GM23338 (cell line): ENCODE results near the gene TECR.

Experiments used
- CREB1 ChIP-seq: fragments of 250-450 bp; sonication (Bioruptor Pico); IDR thresholded peaks from 2 replicates; pipeline ENCODE4 v1.5.0; 2020; ENCODE audit warnings: low read depth, mild to moderate bottlenecking, moderate library complexity
- ETS1 ChIP-seq: IDR thresholded peaks from 2 replicates; pipeline ENCODE4 v1.6.1; 2016; ENCODE audit warnings: antibody characterized with exemption
- EZH2 ChIP-seq: fragments of 200-600 bp; sonication (generic); IDR thresholded peaks from one replicate; pipeline ENCODE4 v1.8.0; 2017; ENCODE audit warnings: antibody characterized with exemption, mild to moderate bottlenecking, low read depth; ENCODE audit not compliant: unreplicated experiment
- JUNB ChIP-seq: IDR thresholded peaks from one replicate; pipeline ENCODE4 v1.6.1; 2016; ENCODE audit warnings: antibody characterized with exemption; ENCODE audit not compliant: unreplicated experiment
- POLR2AphosphoS5 ChIP-seq: IDR thresholded peaks from 2 replicates; pipeline ENCODE4 v1.6.1; 2016; ENCODE audit warnings: antibody characterized with exemption, low read depth
- REST ChIP-seq: IDR thresholded peaks from one replicate; pipeline ENCODE4 v1.6.1; 2018; ENCODE audit warnings: antibody characterized with exemption; ENCODE audit not compliant: unreplicated experiment
- STAT1 ChIP-seq: IDR thresholded peaks from one replicate; pipeline ENCODE4 v1.6.1; 2016; ENCODE audit warnings: antibody characterized with exemption; ENCODE audit not compliant: unreplicated experiment
- TF ChIP-seq, protein P1 (sequence below), 2 experiments: fragments of 200-600 bp in 1 of 2; sonication (generic) in 1 of 2; conservative IDR thresholded peaks; 2 replicates each; pipeline versions ENCODE4 v1.5.1 to v1.6.1; 2016 to 2017; ENCODE audit warnings: antibody characterized with exemption in 2 of 2, low read depth in 2 of 2, mild to moderate bottlenecking in 2 of 2, moderate library complexity in 1 of 2

- TF ChIP-seq, protein P1, sequence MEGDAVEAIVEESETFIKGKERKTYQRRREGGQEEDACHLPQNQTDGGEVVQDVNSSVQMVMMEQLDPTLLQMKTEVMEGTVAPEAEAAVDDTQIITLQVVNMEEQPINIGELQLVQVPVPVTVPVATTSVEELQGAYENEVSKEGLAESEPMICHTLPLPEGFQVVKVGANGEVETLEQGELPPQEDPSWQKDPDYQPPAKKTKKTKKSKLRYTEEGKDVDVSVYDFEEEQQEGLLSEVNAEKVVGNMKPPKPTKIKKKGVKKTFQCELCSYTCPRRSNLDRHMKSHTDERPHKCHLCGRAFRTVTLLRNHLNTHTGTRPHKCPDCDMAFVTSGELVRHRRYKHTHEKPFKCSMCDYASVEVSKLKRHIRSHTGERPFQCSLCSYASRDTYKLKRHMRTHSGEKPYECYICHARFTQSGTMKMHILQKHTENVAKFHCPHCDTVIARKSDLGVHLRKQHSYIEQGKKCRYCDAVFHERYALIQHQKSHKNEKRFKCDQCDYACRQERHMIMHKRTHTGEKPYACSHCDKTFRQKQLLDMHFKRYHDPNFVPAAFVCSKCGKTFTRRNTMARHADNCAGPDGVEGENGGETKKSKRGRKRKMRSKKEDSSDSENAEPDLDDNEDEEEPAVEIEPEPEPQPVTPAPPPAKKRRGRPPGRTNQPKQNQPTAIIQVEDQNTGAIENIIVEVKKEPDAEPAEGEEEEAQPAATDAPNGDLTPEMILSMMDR (conservative IDR thresholded peaks at IDR 0.05; ENCODE audit: low read depth in 2 of 2) = no peak
- TF ChIP-seq ETS1 (no peak), STAT1 (no peak), POLR2AphosphoS5 (peak; percentile 99), JUNB (no peak), REST (no peak), EZH2 (no peak), CREB1 (CRISPR knock-in tag) (no peak)
Observed at GRCh38 chr19:14529254-14530004, at the start of gene TECR.
